DND-41 (cell line): ENCODE results near the gene BTBD2.

ENCODE experiments used
- ATAC-seq: fragments of 200-7000 bp; cut with Tn5 transposase; 3 replicates; pipeline ENCODE4 v1.9.1; 2021; ENCODE audit warnings: low read depth; ENCODE audit not compliant: insufficient read depth
- DNase-seq: peaks from one replicate; pipeline ENCODE4 v3.0.0-alpha.2; 2020
- H2AFZ ChIP-seq: 2 replicates; pipeline ENCODE4 v1.6.0; 2012; ENCODE audit warnings: low read depth, low read length
- H3K27ac ChIP-seq: 2 replicates; pipeline ENCODE4 v1.5.1; 2012; ENCODE audit warnings: low read length, inconsistent platforms
- H3K27me3 ChIP-seq: fragments of 200-600 bp; sonication (generic); 2 replicates; pipeline ENCODE4 v1.6.0; 2012; ENCODE audit warnings: low read length, mild to moderate bottlenecking, inconsistent platforms; ENCODE audit not compliant: insufficient read depth, poor library complexity
- H3K36me3 ChIP-seq: 2 replicates; pipeline ENCODE4 v1.5.1; 2012; ENCODE audit warnings: low read length, inconsistent platforms; ENCODE audit not compliant: insufficient read depth
- H3K4me1 ChIP-seq: 2 replicates; pipeline ENCODE4 v1.5.1; 2012; ENCODE audit warnings: mild to moderate bottlenecking, low read length; ENCODE audit not compliant: insufficient read depth
- H3K4me2 ChIP-seq: 2 replicates; pipeline ENCODE4 v1.6.0; 2012; ENCODE audit warnings: mild to moderate bottlenecking, moderate library complexity, low read length, inconsistent platforms; ENCODE audit not compliant: insufficient read depth
- H3K4me3 ChIP-seq, 2 experiments: fragments of 200-600 bp in 1 of 2; shearing (Covaris generic) in 1 of 2; 2 replicates each; pipeline ENCODE4 v1.5.1; 2012 to 2016; ENCODE audit warnings: inconsistent platforms in 2 of 2, low read length in 2 of 2, mild to moderate bottlenecking in 2 of 2, low read depth in 1 of 2, moderate library complexity in 1 of 2
- H3K79me2 ChIP-seq: 2 replicates; pipeline ENCODE4 v1.6.0; 2012; ENCODE audit warnings: low read length, inconsistent platforms; ENCODE audit not compliant: insufficient read depth
- H3K9ac ChIP-seq: 2 replicates; pipeline ENCODE4 v1.6.0; 2012; ENCODE audit warnings: low read depth, mild to moderate bottlenecking, inconsistent platforms, low read length, moderate library complexity
- H3K9me3 ChIP-seq: 2 replicates; pipeline ENCODE4 v1.5.1; 2012; ENCODE audit warnings: low read length, moderate library complexity, mild to moderate bottlenecking, inconsistent platforms; ENCODE audit not compliant: insufficient read depth, severe bottlenecking
- H4K20me1 ChIP-seq: 2 replicates; pipeline ENCODE4 v1.6.0; 2012; ENCODE audit warnings: low read length; ENCODE audit not compliant: insufficient read depth
- CTCF ChIP-seq: IDR thresholded peaks from 2 replicates; pipeline ENCODE4 v1.5.1; 2012; ENCODE audit warnings: borderline replicate concordance, low read length, moderate library complexity, mild to moderate bottlenecking; ENCODE audit not compliant: poor library complexity, severe bottlenecking; ENCODE audit errors: extremely low read depth
- EZH2 ChIP-seq: IDR thresholded peaks from 3 replicates; pipeline ENCODE4 v1.6.1; 2012; ENCODE audit warnings: borderline replicate concordance, low read depth, mild to moderate bottlenecking, moderate library complexity, low read length, inconsistent platforms; ENCODE audit not compliant: severe bottlenecking

BTBD2 gene

DNA sequence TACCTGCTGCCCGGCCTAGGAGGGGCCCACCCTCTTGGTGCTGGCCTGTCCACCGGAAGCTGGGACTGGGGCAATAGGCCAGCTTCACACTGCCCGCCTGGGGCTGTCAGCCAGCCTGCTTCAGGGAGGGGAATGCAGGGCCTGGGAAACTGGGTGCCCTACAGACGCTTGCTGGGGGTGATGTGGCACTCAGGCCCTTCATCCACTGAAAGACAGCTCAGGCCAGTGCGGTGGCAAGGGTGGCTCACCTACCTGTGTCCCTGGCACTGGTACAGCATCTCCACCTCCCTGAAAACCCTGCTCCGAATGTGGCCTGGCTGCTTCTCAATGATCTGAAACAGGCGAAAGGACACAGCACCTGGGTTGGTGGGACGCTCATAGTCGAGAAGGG, 27.7 kb upstream of the BTBD2 start:
- Histone ChIP-seq H3K27me3 (no peaks in the 10 kb centered on the region), H3K9me3 (no peaks in the 10 kb centered on the region), H3K27ac (no peak overlapping the region), H2AFZ (no peak overlapping the region), H3K36me3 (peaks cover 77% of the 10 kb centered on the region), H4K20me1 (peaks cover 65% of the 10 kb centered on the region), H3K4me2 (peak overlapping the region; percentile 75; the same call in 1 of the 2 replicates), H3K9ac (peak overlapping the region; percentile 59; the same call in 1 of the 2 replicates), H3K4me1 (peaks cover 37% of the 10 kb centered on the region), H3K4me3 (no peak overlapping the region), H3K79me2 (peaks cover 25% of the 10 kb centered on the region)
- no peak for DNase-seq
- ATAC-seq, result no peak
- TF ChIP-seq EZH2, result no peak
- TF ChIP-seq CTCF, result no peak

- peak overlapping the region in 1 of 2 experiments; percentile 54; a peak in 2 of 4 replicates for H3K4me3 ChIP-seq
- peak overlapping the region; percentile 70 for H3K27ac ChIP-seq
- no peaks in the 10 kb centered on the region for H3K9me3 ChIP-seq
- H4K20me1 ChIP-seq, result peaks cover 59% of the 10 kb centered on the region
- ATAC-seq (no peak; the same call in 1 of the 3 replicates), DNase-seq (no peak)
- TF ChIP-seq EZH2 (no peak), CTCF (peak; percentile 27)
- peaks cover 19% of the 10 kb centered on the region for H3K79me2 ChIP-seq
- peak overlapping the region; percentile 65 for H2AFZ ChIP-seq
- peak overlapping the region; percentile 75 for H3K4me2 ChIP-seq
- H3K4me1 ChIP-seq, result peaks cover 31% of the 10 kb centered on the region
- H3K27me3 ChIP-seq, result no peaks in the 10 kb centered on the region
- peak overlapping the region; percentile 59 for H3K9ac ChIP-seq
- peaks cover 72% of the 10 kb centered on the region for H3K36me3 ChIP-seq
These were observed 27.2 kb upstream of the BTBD2 start for GRCh38 chr19:2042485-2043250.

GRCh38 chr19:2041683-2042484, 26.4 kb upstream of the BTBD2 start:
- peaks cover 52% of the 10 kb centered on the region for H4K20me1 ChIP-seq
- peaks cover 64% of the 10 kb centered on the region for H3K36me3 ChIP-seq
- peak overlapping the region; percentile 59 for H3K9ac ChIP-seq
- TF ChIP-seq EZH2 (no peak), CTCF (no peak)
- peak; percentile 93 for ATAC-seq
- H3K9me3 ChIP-seq, result no peaks in the 10 kb centered on the region
- H2AFZ ChIP-seq, result peak overlapping the region; percentile 65
- H3K27ac ChIP-seq, result peak overlapping the region; percentile 70
- H3K4me3 ChIP-seq, result peak overlapping the region in 1 of 2 experiments; percentile 54; a peak in 2 of 4 replicates
- H3K79me2 ChIP-seq, result peaks cover 12% of the 10 kb centered on the region; the same call in 1 of the 2 replicates
- peaks cover 26% of the 10 kb centered on the region for H3K4me1 ChIP-seq
- peak; percentile 98 for DNase-seq
- no peaks in the 10 kb centered on the region for H3K27me3 ChIP-seq
- peak overlapping the region; percentile 75 for H3K4me2 ChIP-seq
